K562 (cell line): Measurements from ENCODE around the gene SART3. TPM values are rescaled to one million over a fixed set of nuclear protein-coding genes. Genes with fewer than 3 reads are reported as not detected.
A peak's percentile ranks its signal among the peaks of the same experiment; 100 is the strongest.

Source experiments
- ARID1B ChIP-seq: fragments of 450-650 bp; IDR thresholded peaks from 2 replicates; pipeline ENCODE4 v1.6.1; 2016; ENCODE audit warnings: antibody characterized with exemption, mild to moderate bottlenecking, inconsistent platforms
- CBFB ChIP-seq: sonication (generic); formaldehyde crosslinking; IDR thresholded peaks from 2 replicates; pipeline ENCODE4 v1.4.0; 2020; ENCODE audit warnings: mild to moderate bottlenecking, missing genetic modification reagents
- CSDE1 ChIP-seq, 2 experiments: fragments of 450-650 bp; IDR thresholded peaks; 2 replicates each; pipeline ENCODE4 v1.6.1; 2016; ENCODE audit warnings: mild to moderate bottlenecking in 1 of 2
- HNRNPK ChIP-seq: fragments of 200-400 bp; formaldehyde crosslinking; IDR thresholded peaks from one replicate; pipeline ENCODE4 v1.6.1; 2018; ENCODE audit warnings: mild to moderate bottlenecking, low read depth, low read length; ENCODE audit not compliant: poor library complexity, severe bottlenecking
- MECOM ChIP-seq: fragments of 250-450 bp; sonication (Bioruptor Pico); IDR thresholded peaks from 2 replicates; pipeline ENCODE4 v1.8.0; 2022; ENCODE audit warnings: inconsistent platforms
- NCOA6 ChIP-seq: fragments of 450-650 bp; IDR thresholded peaks from 2 replicates; pipeline ENCODE4 v1.6.1; 2017; ENCODE audit warnings: mild to moderate bottlenecking
- NR2F6 ChIP-seq: fragments of 450-650 bp; formaldehyde crosslinking; IDR thresholded peaks from 2 replicates; pipeline ENCODE4 v1.4.0; 2020; ENCODE audit warnings: mild to moderate bottlenecking
- PHF21A ChIP-seq: fragments of 450-650 bp; IDR thresholded peaks from 2 replicates; pipeline ENCODE4 v1.6.1; 2017; ENCODE audit warnings: low read depth, borderline replicate concordance
- RAD51 ChIP-seq: fragments of 450-650 bp; IDR thresholded peaks from 2 replicates; pipeline ENCODE4 v1.7.1; 2016; ENCODE audit warnings: low read depth, mild to moderate bottlenecking, borderline replicate concordance
- TEAD2 ChIP-seq: fragments of 450-650 bp; IDR thresholded peaks from 2 replicates; pipeline ENCODE4 v1.6.1; 2016; ENCODE audit warnings: missing genetic modification characterization, control low read depth, missing compliant biosample characterization
- ZNF184 ChIP-seq: sonication (generic); formaldehyde crosslinking; IDR thresholded peaks from 2 replicates; pipeline ENCODE4 v1.5.0; 2020; ENCODE audit warnings: missing genetic modification reagents
- polyA plus RNA-seq, 8 experiments: library from polyadenylated mRNA; depleted of rRNA in 4 of 8; stranded (reverse) in 5 of 8; unstranded in 3 of 8; fragments of >200 nt; fragmentation: Nextera tagmentation in 2 of 8; fragmentation: Illumina TruSeq in 1 of 8; extraction: Ambion mirVana in 2 of 8; extraction: Trizol in 1 of 8; gene quantifications; 2 replicates each; pipeline versions ENCODE4 v1.2.1 to v1.2.3, GENCODE V29; 2011 to 2014; ENCODE audit warnings: inconsistent platforms in 1 of 8, missing spikeins in 1 of 8
- total RNA-seq, 7 experiments: library from RNA; depleted of rRNA in 6 of 7; stranded (reverse); fragments of >200 nt in 6 of 7; fragmentation: Illumina TruSeq in 2 of 7; extraction: Trizol in 2 of 7; gene quantifications; 2 replicates each; pipeline versions ENCODE4 v1.2.1 to v1.2.3, GENCODE V29; 2011 to 2021; ENCODE audit warnings: low replicate concordance in 1 of 7
- TF ChIP-seq, protein P1 (sequence below), 2 experiments: fragments of 450-650 bp in 1 of 2; sonication (generic) in 1 of 2; formaldehyde crosslinking in 1 of 2; IDR thresholded peaks; 2 replicates each; pipeline versions ENCODE4 v1.7.1 to v1.9.0; 2016 to 2022; ENCODE audit warnings: inconsistent platforms in 1 of 2, mild to moderate bottlenecking in 1 of 2, missing genetic modification reagents in 1 of 2
- TF ChIP-seq, protein P2 (sequence below): fragments of 250-450 bp; sonication (Bioruptor Pico); IDR thresholded peaks from 2 replicates; pipeline ENCODE4 v1.8.0; 2021; ENCODE audit warnings: moderate library complexity, mild to moderate bottlenecking, inconsistent platforms
- TF ChIP-seq, protein P3 (sequence below): fragments of 250-450 bp; sonication (Bioruptor Pico); IDR thresholded peaks from 2 replicates; pipeline ENCODE4 v1.9.0; 2021; ENCODE audit warnings: mild to moderate bottlenecking
- TF ChIP-seq, protein P4 (sequence below): fragments of 250-450 bp; sonication (Bioruptor Pico); IDR thresholded peaks from 2 replicates; pipeline ENCODE4 v1.8.0; 2022; ENCODE audit warnings: inconsistent platforms, mild to moderate bottlenecking, moderate library complexity, borderline replicate concordance
- TF ChIP-seq, protein P5 (sequence below): fragments of 450-650 bp; formaldehyde crosslinking; IDR thresholded peaks from 2 replicates; pipeline ENCODE4 v1.4.0; 2020; ENCODE audit warnings: mild to moderate bottlenecking

The SART3 gene
- total and polyA plus RNA-seq, 9 of the 15 experiments (the other 6 are each of a cell fraction or from before 2014, with no cell fraction given), result 8.9 to 167 (median 56.7) TPM

DNA sequence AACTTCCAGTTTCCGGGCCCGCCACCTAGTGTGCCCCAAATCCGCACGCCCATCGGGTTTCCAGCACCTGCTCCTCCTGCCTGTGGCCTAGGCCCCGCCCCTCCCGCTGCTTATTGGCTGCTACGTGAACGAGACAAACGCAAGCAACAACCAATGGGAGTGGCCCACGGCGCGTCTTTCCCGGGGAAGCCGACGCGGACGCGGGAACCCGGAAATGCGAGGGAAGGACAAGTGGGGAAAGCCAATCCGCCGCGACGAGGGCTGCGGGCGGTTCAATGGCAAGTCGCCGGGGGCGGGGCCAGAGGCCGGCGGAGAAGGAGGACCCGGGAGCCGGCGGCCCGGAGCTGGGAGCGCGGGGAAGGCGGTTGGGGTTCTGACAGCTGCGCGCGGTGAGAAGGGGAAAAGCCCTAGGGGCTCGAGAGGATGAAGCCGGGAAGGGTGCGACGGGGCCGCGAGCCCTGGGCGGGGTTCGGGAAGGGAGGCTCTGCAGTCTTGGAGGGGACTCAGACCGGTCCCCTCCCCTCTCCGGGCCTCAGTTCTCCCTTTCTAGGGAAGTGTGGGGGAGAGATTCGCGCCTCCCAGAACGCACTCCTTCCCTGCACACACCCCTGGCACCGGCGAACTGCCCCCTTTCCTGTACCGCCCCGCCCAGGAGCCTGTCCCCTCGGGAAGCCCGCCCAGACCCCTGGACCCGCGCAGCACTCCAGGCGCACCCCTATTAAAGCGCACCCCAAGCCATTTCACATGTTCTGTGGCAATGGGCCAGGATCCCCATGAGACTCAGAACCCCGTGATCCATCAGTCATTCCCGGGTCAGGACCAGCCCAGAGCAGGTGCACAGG is 45.8 kb downstream of the SART3 start, which contains the start of gene FICD (continued):
- TF ChIP-seq, protein P1, sequence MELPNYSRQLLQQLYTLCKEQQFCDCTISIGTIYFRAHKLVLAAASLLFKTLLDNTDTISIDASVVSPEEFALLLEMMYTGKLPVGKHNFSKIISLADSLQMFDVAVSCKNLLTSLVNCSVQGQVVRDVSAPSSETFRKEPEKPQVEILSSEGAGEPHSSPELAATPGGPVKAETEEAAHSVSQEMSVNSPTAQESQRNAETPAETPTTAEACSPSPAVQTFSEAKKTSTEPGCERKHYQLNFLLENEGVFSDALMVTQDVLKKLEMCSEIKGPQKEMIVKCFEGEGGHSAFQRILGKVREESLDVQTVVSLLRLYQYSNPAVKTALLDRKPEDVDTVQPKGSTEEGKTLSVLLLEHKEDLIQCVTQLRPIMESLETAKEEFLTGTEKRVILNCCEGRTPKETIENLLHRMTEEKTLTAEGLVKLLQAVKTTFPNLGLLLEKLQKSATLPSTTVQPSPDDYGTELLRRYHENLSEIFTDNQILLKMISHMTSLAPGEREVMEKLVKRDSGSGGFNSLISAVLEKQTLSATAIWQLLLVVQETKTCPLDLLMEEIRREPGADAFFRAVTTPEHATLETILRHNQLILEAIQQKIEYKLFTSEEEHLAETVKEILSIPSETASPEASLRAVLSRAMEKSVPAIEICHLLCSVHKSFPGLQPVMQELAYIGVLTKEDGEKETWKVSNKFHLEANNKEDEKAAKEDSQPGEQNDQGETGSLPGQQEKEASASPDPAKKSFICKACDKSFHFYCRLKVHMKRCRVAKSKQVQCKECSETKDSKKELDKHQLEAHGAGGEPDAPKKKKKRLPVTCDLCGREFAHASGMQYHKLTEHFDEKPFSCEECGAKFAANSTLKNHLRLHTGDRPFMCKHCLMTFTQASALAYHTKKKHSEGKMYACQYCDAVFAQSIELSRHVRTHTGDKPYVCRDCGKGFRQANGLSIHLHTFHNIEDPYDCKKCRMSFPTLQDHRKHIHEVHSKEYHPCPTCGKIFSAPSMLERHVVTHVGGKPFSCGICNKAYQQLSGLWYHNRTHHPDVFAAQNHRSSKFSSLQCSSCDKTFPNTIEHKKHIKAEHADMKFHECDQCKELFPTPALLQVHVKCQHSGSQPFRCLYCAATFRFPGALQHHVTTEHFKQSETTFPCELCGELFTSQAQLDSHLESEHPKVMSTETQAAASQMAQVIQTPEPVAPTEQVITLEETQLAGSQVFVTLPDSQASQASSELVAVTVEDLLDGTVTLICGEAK (IDR thresholded peaks at IDR 0.05), result peak; percentile 87
- TF ChIP-seq, protein P1 (CRISPR knock-in tag; IDR thresholded peaks at IDR 0.05), result no peak
- TF ChIP-seq PHF21A (no peak), ARID1B (no peak), RAD51 (no peak), HNRNPK (no peak), NR2F6 (CRISPR knock-in tag) (no peak), CBFB (no peak), NCOA6 (no peak), ZNF184 (CRISPR knock-in tag) (no peak), MECOM (CRISPR knock-in tag) (no peak), CSDE1 (IDR thresholded peaks at IDR 0.05) (no peak), TEAD2 (tag) (no peak)
- TF ChIP-seq, protein P2, sequence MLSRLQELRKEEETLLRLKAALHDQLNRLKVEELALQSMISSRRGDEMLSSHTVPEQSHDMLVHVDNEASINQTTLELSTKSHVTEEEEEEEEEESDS, result no peak
- TF ChIP-seq, protein P3, sequence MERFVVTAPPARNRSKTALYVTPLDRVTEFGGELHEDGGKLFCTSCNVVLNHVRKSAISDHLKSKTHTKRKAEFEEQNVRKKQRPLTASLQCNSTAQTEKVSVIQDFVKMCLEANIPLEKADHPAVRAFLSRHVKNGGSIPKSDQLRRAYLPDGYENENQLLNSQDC (CRISPR knock-in tag), result no peak
- TF ChIP-seq, protein P4, sequence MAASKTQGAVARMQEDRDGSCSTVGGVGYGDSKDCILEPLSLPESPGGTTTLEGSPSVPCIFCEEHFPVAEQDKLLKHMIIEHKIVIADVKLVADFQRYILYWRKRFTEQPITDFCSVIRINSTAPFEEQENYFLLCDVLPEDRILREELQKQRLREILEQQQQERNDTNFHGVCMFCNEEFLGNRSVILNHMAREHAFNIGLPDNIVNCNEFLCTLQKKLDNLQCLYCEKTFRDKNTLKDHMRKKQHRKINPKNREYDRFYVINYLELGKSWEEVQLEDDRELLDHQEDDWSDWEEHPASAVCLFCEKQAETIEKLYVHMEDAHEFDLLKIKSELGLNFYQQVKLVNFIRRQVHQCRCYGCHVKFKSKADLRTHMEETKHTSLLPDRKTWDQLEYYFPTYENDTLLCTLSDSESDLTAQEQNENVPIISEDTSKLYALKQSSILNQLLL, result no peak
- TF ChIP-seq, protein P5, sequence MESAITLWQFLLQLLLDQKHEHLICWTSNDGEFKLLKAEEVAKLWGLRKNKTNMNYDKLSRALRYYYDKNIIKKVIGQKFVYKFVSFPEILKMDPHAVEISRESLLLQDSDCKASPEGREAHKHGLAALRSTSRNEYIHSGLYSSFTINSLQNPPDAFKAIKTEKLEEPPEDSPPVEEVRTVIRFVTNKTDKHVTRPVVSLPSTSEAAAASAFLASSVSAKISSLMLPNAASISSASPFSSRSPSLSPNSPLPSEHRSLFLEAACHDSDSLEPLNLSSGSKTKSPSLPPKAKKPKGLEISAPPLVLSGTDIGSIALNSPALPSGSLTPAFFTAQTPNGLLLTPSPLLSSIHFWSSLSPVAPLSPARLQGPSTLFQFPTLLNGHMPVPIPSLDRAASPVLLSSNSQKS (CRISPR knock-in tag), result no peak
